Muscle layer of duodenum (tissue), 2 donors: Measurements from ENCODE around the gene PIP4K2C.
"Not testable (repeated sequence)": the region's sequence is repeated elsewhere in the genome, so short reads cannot be mapped to it uniquely, and the experiment has no call there.

Source experiments
- H3K27ac ChIP-seq: one replicate; pipeline ENCODE4 v1.7.0; 2013; ENCODE audit warnings: mild to moderate bottlenecking, low read length
- H3K27me3 ChIP-seq: one replicate; pipeline ENCODE4 v1.7.0; 2013; ENCODE audit warnings: low read depth, mild to moderate bottlenecking, control low read depth, low read length
- H3K36me3 ChIP-seq, 2 donors: one replicate each; pipeline ENCODE4 v1.7.0; 2013; ENCODE audit warnings: low read length in 2 of 2, control low read depth in 1 of 2, mild to moderate bottlenecking in 1 of 2; ENCODE audit not compliant: insufficient read depth in 2 of 2, control insufficient read depth in 1 of 2
- H3K4me1 ChIP-seq, 2 donors: one replicate each; pipeline ENCODE4 v1.7.0; 2013; ENCODE audit warnings: low read length in 2 of 2, mild to moderate bottlenecking in 2 of 2, control low read depth in 1 of 2, moderate library complexity in 1 of 2; ENCODE audit not compliant: insufficient read depth in 2 of 2, control insufficient read depth in 1 of 2
- H3K4me3 ChIP-seq, 2 donors: one replicate each; pipeline ENCODE4 v1.7.0; 2013; ENCODE audit warnings: low read length in 2 of 2, low read depth in 1 of 2, mild to moderate bottlenecking in 1 of 2
- H3K9me3 ChIP-seq, 2 donors: one replicate each; pipeline ENCODE4 v1.7.0; 2013; ENCODE audit warnings: low read length in 2 of 2, control low read depth in 1 of 2, mild to moderate bottlenecking in 1 of 2; ENCODE audit not compliant: control insufficient read depth in 1 of 2
- donor health status: healthy.

PIP4K2C gene

GRCh38 chr12:57561117-57561516 lies 29.9 kb upstream of the PIP4K2C start:
- not testable (repeated sequence) for H3K27ac ChIP-seq, H3K4me3 ChIP-seq, H3K27me3 ChIP-seq, H3K9me3 ChIP-seq, H3K36me3 ChIP-seq, H3K4me1 ChIP-seq

GRCh38 chr12:57563358-57563757 lies 27.6 kb upstream of the PIP4K2C start:
- Histone ChIP-seq H3K36me3 (no peaks in the 10 kb centered on the region), H3K4me3 (no peak overlapping the region), H3K27ac (no peak overlapping the region), H3K4me1 (no peaks in the 10 kb centered on the region), H3K27me3 (no peaks in the 10 kb centered on the region), H3K9me3 (no peaks in the 10 kb centered on the region)

GRCh38 chr12:57564178-57564740 lies 26.7 kb upstream of the PIP4K2C start:
- Histone ChIP-seq H3K27ac (no peak overlapping the region), H3K4me1 (no peaks in the 10 kb centered on the region), H3K9me3 (no peaks in the 10 kb centered on the region), H3K27me3 (no peaks in the 10 kb centered on the region), H3K36me3 (peaks cover 0 to 3% of the 10 kb centered on the region in 2 donors), H3K4me3 (no peak overlapping the region)

GRCh38 chr12:57568838-57569237 lies 22.2 kb upstream of the PIP4K2C start:
- H3K9me3 ChIP-seq: no peaks in the 10 kb centered on the region
- peaks cover 0 to 9% of the 10 kb centered on the region in 2 donors for H3K36me3 ChIP-seq
- no peaks in the 10 kb centered on the region for H3K4me1 ChIP-seq
- no peak overlapping the region for H3K27ac ChIP-seq
- H3K4me3 ChIP-seq: no peak overlapping the region
- no peaks in the 10 kb centered on the region for H3K27me3 ChIP-seq

- Histone ChIP-seq H3K27ac (no peak overlapping the region), H3K36me3 (peaks cover 0 to 9% of the 10 kb centered on the region in 2 donors), H3K27me3 (no peaks in the 10 kb centered on the region), H3K4me1 (no peaks in the 10 kb centered on the region), H3K4me3 (no peak overlapping the region), H3K9me3 (no peaks in the 10 kb centered on the region)
These were observed 21.1 kb upstream of the PIP4K2C start for GRCh38 chr12:57569858-57570257.

- not testable (repeated sequence) for H3K9me3 ChIP-seq, H3K27ac ChIP-seq, H3K36me3 ChIP-seq, H3K4me1 ChIP-seq, H3K4me3 ChIP-seq, H3K27me3 ChIP-seq
These were observed 20.6 kb upstream of the PIP4K2C start for GRCh38 chr12:57570438-57570837.

GRCh38 chr12:57571926-57572762 lies 18.8 kb upstream of the PIP4K2C start:
- Histone ChIP-seq H3K27ac (no peak overlapping the region), H3K27me3 (no peaks in the 10 kb centered on the region), H3K36me3 (peaks cover 0 to 21% of the 10 kb centered on the region in 2 donors), H3K9me3 (no peaks in the 10 kb centered on the region), H3K4me3 (no peak overlapping the region), H3K4me1 (no peaks in the 10 kb centered on the region)

- Histone ChIP-seq H3K4me3 (no peak overlapping the region), H3K27me3 (no peaks in the 10 kb centered on the region), H3K4me1 (no peaks in the 10 kb centered on the region), H3K36me3 (peaks cover 0 to 14% of the 10 kb centered on the region in 2 donors), H3K9me3 (no peaks in the 10 kb centered on the region), H3K27ac (no peak overlapping the region)
These were observed 16.2 kb upstream of the PIP4K2C start for GRCh38 chr12:57574795-57575194.

- Histone ChIP-seq H3K4me1 (no peaks in the 10 kb centered on the region), H3K27ac (no peak overlapping the region), H3K9me3 (no peaks in the 10 kb centered on the region), H3K4me3 (no peak overlapping the region), H3K36me3 (peaks cover 0 to 13% of the 10 kb centered on the region in 2 donors), H3K27me3 (no peaks in the 10 kb centered on the region)
These were observed 15.0 kb upstream of the PIP4K2C start for GRCh38 chr12:57575771-57576612.

GRCh38 chr12:57576613-57577160 lies 14.3 kb upstream of the PIP4K2C start:
- no peaks in the 10 kb centered on the region for H3K9me3 ChIP-seq
- no peaks in the 10 kb centered on the region for H3K27me3 ChIP-seq
- H3K27ac ChIP-seq: no peak overlapping the region
- H3K4me3 ChIP-seq: no peak overlapping the region
- H3K4me1 ChIP-seq: no peaks in the 10 kb centered on the region
- H3K36me3 ChIP-seq: peaks cover 0 to 16% of the 10 kb centered on the region in 2 donors
